CD4-positive, alpha-beta memory T cell (primary cell): ENCODE data around the gene DDX10. TPM values are rescaled to one million over a fixed set of nuclear protein-coding genes. Genes with fewer than 3 reads are reported as not detected.

Experiments used
- CTCF ChIA-PET: fragments of 350-600 bp; sonication (Branson Sonifier 250); formaldehyde crosslinking; loops from one replicate; lab custom pipeline; 2021; ENCODE audit warnings: inconsistent platforms; ENCODE audit not compliant: partially characterized antibody; lab: Charles Lee
- POLR2A ChIA-PET: fragments of 350-600 bp; sonication (Branson Sonifier 250); formaldehyde crosslinking; loops from one replicate; lab custom pipeline; 2021; ENCODE audit not compliant: partially characterized antibody; lab: Charles Lee
- DNase-seq, 5 donors: peaks; one replicate each; pipeline versions ENCODE4 v3.0.0 to v3.0.0-alpha.2; 2020 to 2022; ENCODE audit warnings: mixed read lengths in 1 of 5
- H3K27ac ChIP-seq: one replicate; pipeline ENCODE4 v1.7.0; 2013; ENCODE audit warnings: low read depth, low read length
- H3K27me3 ChIP-seq: 2 replicates; pipeline ENCODE4 v1.7.0; 2013; ENCODE audit warnings: mild to moderate bottlenecking, low read length, moderate library complexity; ENCODE audit not compliant: insufficient read depth
- H3K36me3 ChIP-seq: 2 replicates; pipeline ENCODE4 v1.7.0; 2013; ENCODE audit warnings: mild to moderate bottlenecking, low read length, moderate library complexity; ENCODE audit not compliant: insufficient read depth
- H3K4me1 ChIP-seq: 2 replicates; pipeline ENCODE4 v1.7.0; 2013; ENCODE audit warnings: mild to moderate bottlenecking, low read length, moderate library complexity; ENCODE audit not compliant: insufficient read depth
- H3K4me3 ChIP-seq, 2 donors: one replicate each; pipeline ENCODE4 v1.7.0; 2013; ENCODE audit warnings: low read length in 2 of 2, mild to moderate bottlenecking in 1 of 2
- H3K9me3 ChIP-seq, 2 donors: one replicate each; pipeline ENCODE4 v1.7.0; 2013; ENCODE audit warnings: low read length in 2 of 2, control low read depth in 1 of 2; ENCODE audit not compliant: control insufficient read depth in 1 of 2
- H3K27ac Mint-ChIP-seq, 7 donors: one replicate each; pipeline ENCODE4 v1.8.0; 2020 to 2021; ENCODE audit warnings: mixed read lengths in 7 of 7, mild to moderate bottlenecking in 6 of 7, inconsistent platforms in 3 of 7, moderate library complexity in 3 of 7
- H3K27me3 Mint-ChIP-seq, 2 donors: one replicate each; pipeline ENCODE4 v1.8.0; 2020 to 2021; ENCODE audit warnings: mixed read lengths in 2 of 2
- H3K36me3 Mint-ChIP-seq, 2 donors: one replicate each; pipeline ENCODE4 v1.8.0; 2020 to 2021; ENCODE audit warnings: mixed read lengths in 2 of 2, inconsistent platforms in 1 of 2, mild to moderate bottlenecking in 1 of 2
- H3K4me1 Mint-ChIP-seq, 4 donors: one replicate each; pipeline ENCODE4 v1.8.0; 2020 to 2021; ENCODE audit warnings: mixed read lengths in 4 of 4, mild to moderate bottlenecking in 1 of 4
- H3K4me3 Mint-ChIP-seq, 8 donors: one replicate each; pipeline ENCODE4 v1.8.0; 2020 to 2021; ENCODE audit warnings: mixed read lengths in 8 of 8, mild to moderate bottlenecking in 7 of 8, moderate library complexity in 6 of 8, inconsistent platforms in 3 of 8
- H3K9me3 Mint-ChIP-seq, 8 donors: one replicate each; pipeline ENCODE4 v1.8.0; 2020 to 2021; ENCODE audit warnings: mixed read lengths in 8 of 8, mild to moderate bottlenecking in 5 of 8, inconsistent platforms in 3 of 8, moderate library complexity in 1 of 8
- intact Hi-C: fragments of 100-400 bp; cut with micrococcal nuclease; formaldehyde crosslinking; loops from one replicate; pipeline ENCODE4 v1.15.1; 2023
- polyA plus RNA-seq, 2 donors: library from polyadenylated mRNA; unstranded; fragments of 300-500 nt; fragmentation: Illumina TruSeq; gene quantifications; one replicate each; pipeline ENCODE4 v1.2.3, GENCODE V29; 2021
- total RNA-seq, 2 experiments: library from RNA; stranded (reverse); gene quantifications; one replicate each; pipeline ENCODE4 v1.2.3, GENCODE V29; 2021

DDX10 gene
- total and polyA plus RNA-seq, 4 experiments from 2014 or later, result 15.7 to 18.2 (median 16.7) TPM

DNA sequence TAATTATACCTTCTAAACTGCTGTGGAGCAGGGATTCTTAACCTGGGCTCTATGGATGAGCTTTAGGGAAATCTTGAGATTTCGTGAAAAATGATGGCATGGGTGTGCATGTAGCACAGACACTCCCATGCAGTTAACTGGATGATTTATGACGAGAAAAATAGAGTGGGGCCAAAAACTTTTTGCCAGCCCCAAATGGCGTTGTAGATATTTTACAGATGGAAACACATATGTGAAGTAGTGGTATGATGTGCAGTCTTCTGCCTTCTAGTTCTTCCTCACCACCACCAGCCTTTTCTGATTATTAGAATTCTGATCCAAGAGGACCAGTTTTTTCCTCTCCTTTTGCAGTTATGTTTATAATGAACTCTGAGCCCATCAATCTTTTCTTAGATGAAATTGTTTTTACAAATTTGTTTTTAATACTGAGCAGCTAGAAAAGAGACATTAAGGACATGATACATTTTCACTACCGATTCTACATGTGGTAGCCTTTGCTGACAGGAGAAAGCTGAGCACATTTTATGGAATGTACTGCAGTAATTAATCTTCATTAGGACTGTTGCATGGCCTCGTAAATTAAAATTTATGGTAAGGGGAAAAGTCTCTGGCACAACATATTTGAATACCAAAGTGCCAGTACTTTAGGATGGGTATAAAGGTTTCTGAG, 261.4 kb downstream of the DDX10 start:
- H3K4me1 Mint-ChIP-seq, result peaks cover 0 to 2% (median 0%) of the 10 kb centered on the region in 4 donors
- intact Hi-C loops, result no loop called here
- no peak overlapping the region for H3K4me3 Mint-ChIP-seq
- H3K36me3 Mint-ChIP-seq, result peaks cover 10 to 28% of the 10 kb centered on the region in 2 donors
- no peaks in the 10 kb centered on the region for H3K36me3 ChIP-seq
- no peak overlapping the region for H3K4me3 ChIP-seq
- H3K27ac Mint-ChIP-seq, result no peak overlapping the region
- no peaks in the 10 kb centered on the region for H3K27me3 Mint-ChIP-seq
- no peaks in the 10 kb centered on the region for H3K9me3 Mint-ChIP-seq
- CTCF ChIA-PET, result no interaction called here
- no peak for DNase-seq
- H3K4me1 ChIP-seq, result no peaks in the 10 kb centered on the region
- POLR2A ChIA-PET, result no interaction called here
- no peak overlapping the region for H3K27ac ChIP-seq
- no peaks in the 10 kb centered on the region for H3K9me3 ChIP-seq
- no peaks in the 10 kb centered on the region for H3K27me3 ChIP-seq

DNA sequence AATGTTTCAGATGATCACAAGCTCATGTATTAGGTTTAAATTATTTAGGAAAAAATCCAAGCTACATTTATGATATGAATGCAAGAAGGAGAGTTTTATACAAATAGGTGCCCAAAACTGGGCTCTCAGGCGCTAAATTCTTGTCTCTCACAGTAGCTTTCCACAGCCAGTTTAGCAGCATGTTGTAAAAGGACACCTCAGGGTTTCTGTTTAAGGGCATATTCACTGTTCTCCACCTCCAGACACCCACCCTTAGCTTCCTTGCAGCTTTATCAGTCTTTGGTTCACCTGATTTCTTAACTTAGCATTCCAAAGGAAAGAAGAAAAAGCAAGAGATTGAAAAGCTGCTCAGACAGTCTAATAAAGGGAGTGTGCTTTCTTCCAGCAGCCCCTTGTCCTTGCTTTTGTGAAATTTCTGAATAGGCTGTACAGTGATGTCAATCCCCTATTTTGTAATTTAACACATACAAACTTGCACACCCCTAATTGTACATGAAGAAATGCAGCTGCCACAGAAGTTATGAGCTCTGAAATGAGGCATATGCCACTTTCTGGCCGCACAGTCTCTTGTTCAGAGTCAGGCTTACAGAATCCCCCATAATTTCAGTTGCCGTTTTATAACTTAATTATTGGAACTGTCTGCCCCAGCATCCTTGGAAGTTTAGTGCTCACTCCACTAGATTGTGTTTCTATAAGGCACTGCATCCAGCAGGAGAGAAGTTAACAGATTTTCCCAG, 262.1 kb downstream of the DDX10 start:
- ChIA-PET POLR2A (no interaction called here), CTCF (interaction anchor here (1.0 kb wide), 1 partner anchor 8 kb away, joined by 3 read pairs; no protein-coding TSS in a partner anchor)
- intact Hi-C loops, result no loop called here
- no peaks in the 10 kb centered on the region for H3K9me3 ChIP-seq
- H3K36me3 ChIP-seq, result no peaks in the 10 kb centered on the region
- no peaks in the 10 kb centered on the region for H3K4me1 ChIP-seq
- DNase-seq, result no peak
- H3K4me3 ChIP-seq, result no peak overlapping the region
- no peaks in the 10 kb centered on the region for H3K27me3 ChIP-seq
- Mint-ChIP-seq H3K36me3 (peaks cover 10 to 28% of the 10 kb centered on the region in 2 donors), H3K4me3 (no peak overlapping the region), H3K27me3 (no peaks in the 10 kb centered on the region), H3K4me1 (peaks cover 0 to 2% (median 0%) of the 10 kb centered on the region in 4 donors), H3K9me3 (no peaks in the 10 kb centered on the region), H3K27ac (no peak overlapping the region)
- no peak overlapping the region for H3K27ac ChIP-seq

DNA sequence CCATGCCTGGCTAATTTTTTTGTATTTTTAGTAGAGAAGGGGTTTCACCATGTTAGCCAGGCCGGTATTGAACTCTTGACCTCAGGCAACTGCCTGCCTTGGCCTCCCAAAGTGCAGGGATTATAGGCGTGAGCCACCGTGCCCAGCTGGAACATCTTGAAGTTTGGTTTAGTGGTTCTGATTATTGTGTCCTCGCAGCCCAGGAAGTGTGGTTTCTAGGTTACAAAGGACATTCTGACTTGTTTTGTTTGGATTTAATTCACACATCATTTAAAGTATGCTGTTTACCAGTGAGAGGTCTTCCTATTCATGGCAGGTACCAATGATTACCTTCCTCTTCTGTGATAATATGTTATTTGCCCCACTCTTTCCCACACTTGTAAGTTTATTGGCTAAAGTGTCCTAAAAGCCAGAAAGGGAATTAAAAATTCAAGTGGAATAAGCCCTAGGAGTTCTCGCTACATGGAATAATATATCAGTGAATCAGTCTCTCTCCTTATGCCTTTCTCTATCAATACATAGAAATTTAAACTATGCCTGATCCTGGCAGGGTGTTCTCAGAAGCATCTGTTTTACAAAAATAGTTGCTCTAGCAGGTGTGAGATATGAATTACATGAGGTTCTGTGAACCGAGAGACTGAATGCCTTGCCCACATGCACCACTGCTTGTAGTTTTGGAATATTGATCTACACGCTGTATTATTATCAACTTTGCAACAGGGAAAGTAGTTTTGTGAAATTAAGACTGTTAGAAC, 263.1 kb downstream of the DDX10 start:
- intact Hi-C loops, result no loop called here
- Mint-ChIP-seq H3K36me3 (peaks cover 10 to 21% of the 10 kb centered on the region in 2 donors), H3K27me3 (no peaks in the 10 kb centered on the region), H3K27ac (no peak overlapping the region), H3K4me3 (no peak overlapping the region), H3K4me1 (peaks cover 0 to 2% (median 0%) of the 10 kb centered on the region in 4 donors), H3K9me3 (no peaks in the 10 kb centered on the region)
- ChIA-PET CTCF (interaction anchor here (1.0 kb wide), 1 partner anchor 9 kb away, joined by 3 read pairs; no protein-coding TSS in a partner anchor), POLR2A (no interaction called here)
- no peaks in the 10 kb centered on the region for H3K4me1 ChIP-seq
- no peaks in the 10 kb centered on the region for H3K9me3 ChIP-seq
- H3K36me3 ChIP-seq, result no peaks in the 10 kb centered on the region
- H3K27ac ChIP-seq, result no peak overlapping the region
- no peak overlapping the region for H3K4me3 ChIP-seq
- no peaks in the 10 kb centered on the region for H3K27me3 ChIP-seq
- DNase-seq, result no peak

DNA sequence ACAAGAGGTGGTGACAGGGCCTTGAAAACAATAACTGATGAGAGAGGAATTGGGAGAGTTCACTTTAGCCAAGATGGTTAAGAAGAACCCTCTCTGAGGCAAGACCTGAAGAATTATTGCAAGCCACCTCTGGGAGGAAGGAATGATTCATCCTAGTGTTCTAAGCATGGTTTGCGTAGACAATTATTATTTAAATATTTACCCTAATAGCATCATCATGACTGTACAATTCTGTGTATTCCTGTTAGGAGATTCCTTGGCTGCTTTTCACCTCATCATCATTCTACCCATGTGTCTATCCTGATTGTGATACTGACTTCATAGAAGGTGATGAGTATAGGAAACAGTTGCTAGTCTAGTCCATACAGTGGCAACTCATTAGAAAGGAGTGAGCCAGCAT, 264.4 kb downstream of the DDX10 start:
- H3K4me1 Mint-ChIP-seq, result peaks cover 0 to 2% (median 0%) of the 10 kb centered on the region in 4 donors
- H3K9me3 Mint-ChIP-seq, result no peaks in the 10 kb centered on the region

DNA sequence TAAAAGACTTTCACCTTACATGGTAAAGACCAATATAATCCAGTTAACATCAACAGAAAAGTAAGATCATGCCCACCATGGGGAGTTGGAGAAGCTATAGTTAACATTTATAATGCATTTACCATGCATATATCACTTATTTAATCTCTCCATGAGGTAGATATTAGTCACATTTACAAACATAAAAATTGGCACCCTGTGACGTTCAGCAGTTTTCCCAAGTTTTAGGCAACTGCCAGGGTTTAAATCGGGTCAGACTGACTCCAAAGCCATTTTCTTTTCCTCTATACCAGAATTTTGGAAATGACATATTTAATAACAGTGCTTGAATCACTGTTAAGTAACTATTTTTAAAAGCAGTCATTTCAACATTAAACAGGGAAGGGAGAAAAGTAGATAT, 266.3 kb downstream of the DDX10 start:
- H3K9me3 Mint-ChIP-seq, result no peaks in the 10 kb centered on the region
- H3K4me1 ChIP-seq, result no peaks in the 10 kb centered on the region
- no peak overlapping the region for H3K27ac ChIP-seq
- peaks cover 0 to 2% (median 0%) of the 10 kb centered on the region in 4 donors for H3K4me1 Mint-ChIP-seq
- CTCF ChIA-PET, result no interaction called here
- no peaks in the 10 kb centered on the region for H3K9me3 ChIP-seq
- H3K4me3 Mint-ChIP-seq, result no peak overlapping the region
- intact Hi-C loops, result no loop called here
- no peaks in the 10 kb centered on the region for H3K27me3 ChIP-seq
- H3K27ac Mint-ChIP-seq, result no peak overlapping the region
- H3K27me3 Mint-ChIP-seq, result no peaks in the 10 kb centered on the region
- DNase-seq, result no peak
- no peaks in the 10 kb centered on the region for H3K36me3 ChIP-seq
- H3K4me3 ChIP-seq, result no peak overlapping the region
- peaks cover 5 to 18% of the 10 kb centered on the region in 2 donors for H3K36me3 Mint-ChIP-seq
- POLR2A ChIA-PET, result no interaction called here

More for the DNA sequence above, 264.4 kb downstream of the DDX10 start:
- DNase-seq, result no peak
- no peak overlapping the region for H3K4me3 ChIP-seq
- no peaks in the 10 kb centered on the region for H3K27me3 ChIP-seq
- intact Hi-C loops, result no loop called here
- Mint-ChIP-seq H3K4me3 (no peak overlapping the region), H3K36me3 (peaks cover 8 to 17% of the 10 kb centered on the region in 2 donors), H3K27me3 (no peaks in the 10 kb centered on the region), H3K27ac (peak overlapping the region in 1 of 7 donors; percentile 64)
- H3K36me3 ChIP-seq, result no peaks in the 10 kb centered on the region
- no peaks in the 10 kb centered on the region for H3K9me3 ChIP-seq
- no peaks in the 10 kb centered on the region for H3K4me1 ChIP-seq
- CTCF ChIA-PET, result no interaction called here
- H3K27ac ChIP-seq, result no peak overlapping the region
- POLR2A ChIA-PET, result no interaction called here

DNA sequence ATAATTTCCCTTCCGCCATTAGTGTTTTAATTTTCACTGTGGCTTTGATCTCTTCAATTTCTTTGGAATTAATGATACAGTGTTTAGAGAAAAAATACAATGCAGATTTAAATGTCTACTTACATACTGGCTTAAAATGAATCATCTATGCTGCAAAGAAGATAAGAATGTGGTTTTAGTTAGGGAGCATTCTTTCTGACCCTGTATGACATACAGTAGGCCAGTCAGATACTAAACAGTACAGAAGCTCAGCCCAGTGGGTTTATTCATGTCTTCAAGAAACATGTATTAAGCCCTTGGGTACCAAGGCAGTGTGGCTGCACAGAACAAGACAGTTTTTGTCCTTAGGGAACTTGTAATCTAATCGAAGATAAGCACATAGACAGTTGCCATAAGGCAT, 268.8 kb downstream of the DDX10 start:
- H3K4me3 Mint-ChIP-seq, result no peak overlapping the region
- intact Hi-C loops, result no loop called here
- Histone ChIP-seq H3K9me3 (no peaks in the 10 kb centered on the region), H3K27me3 (no peaks in the 10 kb centered on the region), H3K36me3 (no peaks in the 10 kb centered on the region), H3K4me1 (no peaks in the 10 kb centered on the region), H3K4me3 (no peak overlapping the region), H3K27ac (no peak overlapping the region)
- no peaks in the 10 kb centered on the region for H3K4me1 Mint-ChIP-seq
- ChIA-PET POLR2A (no interaction called here), CTCF (no interaction called here)
- H3K36me3 Mint-ChIP-seq, result peaks cover 5 to 29% of the 10 kb centered on the region in 2 donors
- no peak for DNase-seq
- H3K9me3 Mint-ChIP-seq, result no peaks in the 10 kb centered on the region
- H3K27ac Mint-ChIP-seq, result peak overlapping the region in 1 of 7 donors; percentile 4
- no peaks in the 10 kb centered on the region for H3K27me3 Mint-ChIP-seq

DNA sequence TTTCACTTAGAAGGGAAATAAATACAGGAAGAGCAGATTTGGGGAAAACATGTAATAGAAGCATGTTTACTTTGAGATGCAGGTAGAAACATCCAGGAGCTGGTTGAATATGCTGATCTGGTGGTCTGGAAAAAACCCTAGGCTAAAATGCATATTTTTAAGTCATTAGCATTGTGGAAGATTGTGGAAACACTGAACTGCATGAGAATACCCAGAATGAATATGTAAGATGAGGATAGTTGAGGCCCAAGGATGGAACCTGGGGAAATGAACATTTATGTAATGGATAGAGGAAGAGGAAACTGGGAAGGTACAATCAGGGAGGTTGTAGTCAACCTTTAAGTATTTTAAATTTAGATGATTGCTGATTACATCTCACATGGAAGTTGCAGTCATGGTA, 269.4 kb downstream of the DDX10 start:
- Mint-ChIP-seq H3K36me3 (peaks cover 6 to 25% of the 10 kb centered on the region in 2 donors), H3K27me3 (no peaks in the 10 kb centered on the region), H3K9me3 (no peaks in the 10 kb centered on the region), H3K4me3 (no peak overlapping the region), H3K4me1 (no peaks in the 10 kb centered on the region), H3K27ac (no peak overlapping the region)
- H3K4me1 ChIP-seq, result no peaks in the 10 kb centered on the region
- ChIA-PET CTCF (no interaction called here), POLR2A (no interaction called here)
- intact Hi-C loops, result no loop called here
- H3K36me3 ChIP-seq, result no peaks in the 10 kb centered on the region
- DNase-seq, result no peak
- H3K9me3 ChIP-seq, result no peaks in the 10 kb centered on the region
- H3K27me3 ChIP-seq, result no peaks in the 10 kb centered on the region
- no peak overlapping the region for H3K4me3 ChIP-seq
- H3K27ac ChIP-seq, result no peak overlapping the region
